Left ventricle myocardium inferior (tissue), 1 donor: ENCODE data around the gene C11orf24. TPM values are rescaled to one million over a fixed set of nuclear protein-coding genes. Genes with fewer than 3 reads are reported as not detected.

Source experiments
- DNase-seq: peaks from one replicate; pipeline ENCODE4 v3.0.0-alpha.2; 2020
- H3K27ac ChIP-seq: fragments of 200-600 bp; replicated peaks from 2 replicates; pipeline ENCODE4 v1.8.0; 2021
- H3K27me3 ChIP-seq: fragments of 200-600 bp; 2 replicates; pipeline ENCODE4 v1.8.0; 2021; ENCODE audit warnings: low read depth
- H3K36me3 ChIP-seq: fragments of 200-600 bp; 2 replicates; pipeline ENCODE4 v1.8.0; 2021
- H3K4me1 ChIP-seq: fragments of 200-600 bp; 2 replicates; pipeline ENCODE4 v1.8.0; 2021
- H3K4me3 ChIP-seq: fragments of 200-600 bp; 2 replicates; pipeline ENCODE4 v1.8.0; 2021; ENCODE audit warnings: mild to moderate bottlenecking, moderate library complexity
- H3K9me3 ChIP-seq: fragments of 200-600 bp; replicated peaks from 2 replicates; pipeline ENCODE4 v1.8.0; 2021
- CTCF ChIP-seq: fragments of 200-600 bp; IDR thresholded peaks from 2 replicates; pipeline ENCODE4 v1.8.0; 2021; ENCODE audit warnings: antibody characterized with exemption, mild to moderate bottlenecking, borderline replicate concordance
- intact Hi-C: fragments of 100-400 bp; cut with micrococcal nuclease; formaldehyde crosslinking; loops from one replicate; pipeline ENCODE4 v1.11.0; 2022
- long read RNA-seq: library from polyadenylated mRNA; unstranded; transcript quantifications from one replicate; pipeline ENCODE4 v2.0.0, GENCODE V29; 2021
- total RNA-seq: library from RNA; stranded (reverse); fragmentation: NEBNext Ultra II Directional; extraction: Animal tissue kit (Norgen Biotek cat#: 25700); gene quantifications from one replicate; pipeline ENCODE4 v1.2.1, GENCODE V29; 2021
- donor health status: DM: no; HTN: yes; CAD: no; lungs with severe emphysema.

The C11orf24 gene
- 28.6 TPM for total RNA-seq
- long read RNA-seq, transcript C11orf24-201 (4 exons, 2,063 nt): major isoform, 29 of 43 reads
- long read RNA-seq, partial matches to known transcripts: 6 of 43 reads
- long read RNA-seq, other reads (novel, unspliced or antisense): 8 of 43 reads

- Histone ChIP-seq H3K27me3 (no peaks in the 10 kb centered on the region), H3K9me3 (no peaks in the 10 kb centered on the region), H3K36me3 (peaks cover 11% of the 10 kb centered on the region), H3K4me1 (peaks cover 57% of the 10 kb centered on the region), H3K27ac (peak within 1 kb of the TSS; percentile 98), H3K4me3 (peak within 1 kb of the TSS; percentile 91)
- peak; percentile 13 for TF ChIP-seq CTCF
- DNase-seq: peak; percentile 95
- intact Hi-C loops: no loop called here
Measured at GRCh38 chr11:68271781-68272608, at the start of gene C11orf24. Gene C11orf24, minus strand, starts transcription at chr11:68271973. Its CDS starts 8,206 bp downstream, at chr11:68263767.

- Histone ChIP-seq H3K4me3 (peak overlapping the region; percentile 22), H3K27me3 (no peaks in the 10 kb centered on the region), H3K4me1 (peaks cover 72% of the 10 kb centered on the region), H3K36me3 (no peaks in the 10 kb centered on the region), H3K27ac (peak overlapping the region; percentile 94), H3K9me3 (no peaks in the 10 kb centered on the region)
- TF ChIP-seq CTCF: no peak
- DNase-seq: no peak
- intact Hi-C loops: no loop called here
Measured at GRCh38 chr11:68317147-68317785, 45.5 kb upstream of the C11orf24 start.

GRCh38 chr11:68315171-68315920 lies 43.6 kb upstream of the C11orf24 start:
- Histone ChIP-seq H3K27me3 (no peaks in the 10 kb centered on the region), H3K27ac (peak overlapping the region; percentile 94), H3K9me3 (no peaks in the 10 kb centered on the region), H3K36me3 (no peaks in the 10 kb centered on the region), H3K4me1 (peaks cover 63% of the 10 kb centered on the region), H3K4me3 (peak overlapping the region; percentile 84)
- DNase-seq: no peak
- intact Hi-C loops: no loop called here
- no peak for TF ChIP-seq CTCF

GRCh38 chr11:68314203-68315170 lies 42.7 kb upstream of the C11orf24 start:
- DNase-seq: no peak
- TF ChIP-seq CTCF: no peak
- peak overlapping the region; percentile 94 for H3K27ac ChIP-seq
- peak overlapping the region; percentile 84 for H3K4me3 ChIP-seq
- no peaks in the 10 kb centered on the region for H3K36me3 ChIP-seq
- H3K4me1 ChIP-seq: peaks cover 63% of the 10 kb centered on the region
- H3K9me3 ChIP-seq: no peaks in the 10 kb centered on the region
- intact Hi-C loops: loop anchor here (5.0 kb wide), 1 partner anchor 68 kb away; no protein-coding TSS in a partner anchor
- no peaks in the 10 kb centered on the region for H3K27me3 ChIP-seq
